ENCODE measurements around the gene BMP8B.
"Not testable (repeated sequence)": the region's sequence is repeated elsewhere in the genome, so short reads cannot be mapped to it uniquely, and the experiment has no call there.

Gene BMP8B, protein sequence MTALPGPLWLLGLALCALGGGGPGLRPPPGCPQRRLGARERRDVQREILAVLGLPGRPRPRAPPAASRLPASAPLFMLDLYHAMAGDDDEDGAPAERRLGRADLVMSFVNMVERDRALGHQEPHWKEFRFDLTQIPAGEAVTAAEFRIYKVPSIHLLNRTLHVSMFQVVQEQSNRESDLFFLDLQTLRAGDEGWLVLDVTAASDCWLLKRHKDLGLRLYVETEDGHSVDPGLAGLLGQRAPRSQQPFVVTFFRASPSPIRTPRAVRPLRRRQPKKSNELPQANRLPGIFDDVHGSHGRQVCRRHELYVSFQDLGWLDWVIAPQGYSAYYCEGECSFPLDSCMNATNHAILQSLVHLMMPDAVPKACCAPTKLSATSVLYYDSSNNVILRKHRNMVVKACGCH

DNA sequence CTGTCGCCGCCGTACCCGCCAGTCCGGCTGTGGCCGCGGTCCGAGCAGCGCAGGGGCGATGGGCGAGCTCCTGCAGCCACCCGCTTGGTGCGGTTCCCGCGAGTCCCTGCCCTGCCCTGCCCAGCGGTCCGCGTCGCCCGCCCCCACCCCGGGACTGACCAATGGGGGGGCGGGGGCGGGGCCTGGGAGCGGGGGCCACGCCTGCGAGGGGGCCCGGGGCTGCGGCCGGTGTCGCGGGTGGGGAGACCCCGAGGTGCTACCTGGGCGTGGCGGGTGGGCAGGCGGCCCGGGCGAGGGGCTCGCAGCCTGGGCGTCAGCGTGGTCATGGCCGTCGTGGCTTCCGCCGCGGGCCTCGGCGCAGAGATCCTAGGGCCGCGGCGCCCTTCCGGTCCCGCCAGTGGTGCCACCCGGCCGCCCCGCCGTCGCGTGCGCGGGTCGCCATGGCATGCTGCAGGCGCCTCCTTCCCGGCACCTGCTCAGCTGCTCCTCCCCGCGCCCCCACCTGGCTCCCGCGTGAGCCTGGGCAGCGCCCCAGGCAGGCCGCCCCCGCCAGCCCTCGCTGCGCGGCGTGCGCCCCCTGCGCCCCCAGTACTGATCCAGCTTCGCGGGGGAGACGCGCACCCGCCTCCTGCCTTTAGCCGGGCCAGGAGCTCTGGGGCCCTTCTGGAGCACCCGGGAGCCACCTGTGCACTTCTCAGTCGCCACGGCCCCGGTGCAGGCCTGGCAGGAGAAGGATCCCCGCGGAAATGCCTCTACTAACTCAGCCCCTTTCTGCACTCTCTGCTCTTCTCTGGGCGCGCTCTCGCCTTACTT is at the start of gene BMP8B:
Gene BMP8B, minus strand, starts transcription at position 108 of the 813 bp plus-strand sequence. CDS start 380 bp downstream, outside the sequence.
- DNase-seq: peak; percentile 99

DNA sequence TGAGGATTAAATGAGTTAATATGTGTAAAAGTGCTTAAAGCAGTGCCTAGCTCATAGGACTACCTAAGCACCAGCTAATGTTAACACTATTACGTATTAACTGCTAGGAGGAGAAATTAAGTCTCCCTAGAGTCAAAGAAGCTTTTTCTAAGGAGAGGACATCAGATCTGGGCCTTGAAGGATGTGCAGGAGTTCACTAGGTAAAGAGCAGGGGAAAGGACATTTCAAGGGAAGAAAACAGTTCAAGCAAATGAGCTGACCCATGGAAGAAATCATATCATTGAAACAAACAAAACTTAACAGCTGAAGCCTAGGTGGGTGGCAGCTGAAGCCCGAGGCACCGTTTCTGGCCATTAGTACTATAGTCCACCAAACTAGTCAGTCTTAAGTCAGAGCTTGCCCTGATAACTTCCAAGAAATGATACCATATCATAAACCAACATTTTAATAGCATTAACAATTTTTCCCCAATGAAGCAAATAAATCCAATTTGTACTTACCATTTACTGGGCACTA is 48.0 kb upstream of the BMP8B start:
- no peak for DNase-seq

DNA sequence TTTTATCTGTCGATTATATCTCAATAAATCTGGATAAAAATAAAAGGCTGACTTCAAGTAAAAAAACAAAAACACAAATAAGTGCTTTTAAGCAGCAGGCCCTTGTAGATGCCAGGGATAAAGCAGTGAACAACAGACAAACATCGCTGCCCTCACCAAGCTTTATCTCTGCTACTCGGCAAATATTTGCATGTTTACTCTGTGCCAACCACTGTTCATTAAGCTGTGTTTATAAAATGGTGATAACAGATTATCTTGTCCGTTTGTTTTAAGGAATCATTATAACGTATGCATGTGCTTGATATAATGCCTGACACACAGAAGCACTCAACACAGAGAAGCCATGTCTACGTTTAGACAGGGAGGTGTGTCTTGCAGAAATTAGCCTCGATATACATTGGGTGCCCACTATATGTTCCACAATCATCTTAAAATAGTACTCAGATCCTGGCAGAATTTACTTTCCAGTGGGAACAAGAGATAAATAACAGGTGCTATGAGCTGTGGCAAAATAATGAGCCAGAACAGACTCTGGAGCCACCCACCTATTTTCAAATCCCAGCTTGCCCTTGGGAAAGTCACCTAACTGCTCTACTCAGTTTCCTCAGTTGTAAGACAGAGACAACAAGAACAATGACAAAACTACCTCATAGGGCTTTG is 47.4 kb upstream of the BMP8B start:
- no peak for DNase-seq

DNA sequence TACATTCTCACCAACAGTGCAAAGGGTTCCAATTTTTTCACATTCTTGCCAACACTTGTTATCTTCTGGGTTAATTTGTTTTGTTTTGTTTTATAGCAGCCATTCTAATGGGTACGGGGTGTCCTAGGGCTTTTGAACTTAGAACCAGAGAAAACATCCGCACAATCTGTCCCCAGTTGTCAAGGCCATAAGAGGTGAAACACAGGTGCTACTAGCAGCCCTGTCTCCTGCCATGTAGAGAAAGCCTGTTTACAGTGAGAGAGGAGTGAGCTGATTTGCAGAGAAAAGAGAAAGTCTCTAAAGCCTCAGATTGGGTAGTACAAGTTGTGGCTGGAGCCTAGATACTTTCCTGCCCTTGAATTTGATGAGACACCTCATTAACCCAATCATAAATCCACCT is 46.4 kb upstream of the BMP8B start:
- no peak for DNase-seq

DNA sequence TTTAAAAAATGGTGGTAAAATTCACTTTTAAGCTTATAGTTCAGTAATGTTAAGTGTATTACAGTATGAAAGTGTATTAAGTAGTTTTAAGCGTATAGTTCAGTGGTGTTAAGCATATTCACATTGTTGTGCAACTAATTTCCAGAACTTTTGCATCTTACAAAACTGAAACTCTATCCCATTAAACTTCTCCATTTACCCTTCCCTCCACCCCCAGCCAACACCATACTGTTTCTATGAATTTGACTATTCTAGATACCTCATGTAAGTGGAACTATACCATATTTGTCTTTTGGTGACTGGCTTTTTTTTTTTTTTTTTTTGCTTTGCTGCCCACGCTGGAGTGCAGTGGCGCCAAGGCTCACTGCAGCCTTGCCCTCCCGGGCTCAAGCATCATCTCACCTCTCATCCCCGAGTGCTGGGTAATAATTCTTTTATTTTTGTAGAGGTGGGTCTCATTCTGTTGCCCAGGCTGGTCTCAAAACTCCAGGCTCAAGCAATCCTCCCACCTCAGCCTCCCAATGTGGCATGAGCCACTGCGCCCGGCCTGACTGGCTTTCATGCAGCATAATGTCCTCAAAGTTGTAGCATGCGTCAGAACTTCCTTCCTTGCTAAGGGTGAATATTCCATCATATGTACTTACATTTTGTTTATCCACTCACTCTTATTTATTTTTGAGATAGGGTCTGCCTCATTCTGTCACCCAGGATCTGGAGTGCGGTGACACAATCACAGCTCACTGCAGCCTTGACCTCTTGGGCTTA is 45.1 kb upstream of the BMP8B start:
- no peak for DNase-seq

DNA sequence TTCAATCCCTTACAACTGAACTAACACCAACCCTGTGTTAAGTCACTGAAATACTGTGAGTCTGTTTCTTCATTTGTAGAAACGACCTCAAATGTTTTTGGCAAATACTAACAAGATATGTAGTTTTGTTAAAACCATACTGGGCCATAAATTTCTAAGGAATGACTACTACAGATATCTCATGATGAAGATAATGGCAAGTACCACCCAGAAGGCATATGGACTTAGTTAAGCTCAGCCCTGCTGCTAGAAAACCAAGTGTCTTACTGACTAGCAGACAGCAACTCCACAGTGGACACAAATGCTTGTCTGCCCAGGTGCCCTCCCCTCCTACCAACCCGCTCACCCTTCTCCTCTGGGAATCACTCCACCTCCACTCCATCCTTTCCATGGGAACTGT is 44.5 kb upstream of the BMP8B start:
- DNase-seq: no peak

DNA sequence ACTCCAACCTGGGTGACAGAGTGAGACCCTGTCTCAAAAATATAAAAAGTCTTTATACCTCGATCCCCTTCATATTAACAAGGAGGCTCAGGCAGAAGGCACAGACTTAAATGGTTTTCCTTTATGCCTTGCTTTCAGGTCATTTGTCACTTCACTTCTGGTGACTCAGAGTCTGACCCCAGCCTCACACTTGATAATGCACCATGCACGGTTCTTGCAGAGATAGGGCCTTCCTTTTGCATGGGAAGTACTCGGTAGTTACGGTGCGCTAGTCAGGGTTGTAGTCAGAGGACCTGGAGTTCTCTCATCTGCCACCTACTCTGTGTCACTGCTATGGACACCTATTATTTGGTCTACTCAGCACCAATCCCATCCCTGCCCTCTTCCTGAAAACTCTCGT is 43.6 kb upstream of the BMP8B start:
- no peak for DNase-seq

DNA sequence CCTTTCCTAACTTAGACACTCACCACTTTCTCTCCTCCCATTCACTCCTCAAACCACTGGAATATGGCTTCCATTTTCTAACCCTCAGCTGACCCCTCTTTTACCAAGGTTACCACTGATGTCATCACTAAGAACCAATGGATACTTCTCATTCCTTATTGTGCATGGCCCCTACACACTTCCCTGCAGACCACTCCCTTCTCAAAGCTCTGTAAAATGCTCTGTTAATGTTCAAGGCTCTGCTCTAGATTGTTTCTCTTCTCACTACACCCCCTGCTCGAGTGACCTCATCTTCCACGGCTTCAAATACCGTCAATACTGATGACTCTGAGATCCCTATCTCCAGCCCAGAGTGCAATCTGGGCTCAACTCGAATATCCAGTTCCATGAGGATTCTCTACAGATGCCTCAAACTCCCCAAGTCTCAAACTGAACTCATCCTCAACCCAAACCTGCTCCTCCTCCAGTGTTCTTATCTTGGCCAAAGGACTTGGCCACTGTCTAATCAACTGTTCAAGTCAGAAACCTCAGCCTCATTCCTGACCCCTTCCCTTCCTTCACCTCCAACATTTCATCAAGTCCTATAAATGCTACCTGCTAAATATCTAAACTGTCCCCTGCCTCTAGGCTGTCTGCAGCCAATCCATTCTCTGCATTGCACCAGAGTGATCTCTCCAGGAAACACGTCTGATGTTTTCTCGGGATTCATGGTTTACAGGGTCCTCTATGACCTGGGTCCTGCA is 41.3 kb upstream of the BMP8B start:
- DNase-seq: no peak

DNA sequence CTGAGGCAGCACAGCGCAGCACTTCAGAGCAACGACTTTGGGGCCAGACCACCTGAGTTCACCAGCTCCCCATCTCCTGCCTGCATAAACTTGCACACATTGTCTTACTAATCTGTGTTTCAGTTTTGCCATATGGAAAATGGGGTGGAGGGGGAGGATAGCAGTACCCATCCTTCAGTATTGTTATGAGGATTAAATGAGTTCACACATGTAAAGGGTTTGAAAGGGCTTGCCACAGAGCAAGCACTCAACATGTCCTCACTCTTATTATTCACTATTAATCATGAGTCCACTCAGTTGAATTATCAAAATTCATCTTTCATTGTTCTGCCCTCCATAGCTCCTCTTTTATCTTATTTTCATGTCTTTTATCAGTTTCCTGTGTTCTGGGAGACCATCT is 40.1 kb upstream of the BMP8B start:
- DNase-seq: no peak

DNA sequence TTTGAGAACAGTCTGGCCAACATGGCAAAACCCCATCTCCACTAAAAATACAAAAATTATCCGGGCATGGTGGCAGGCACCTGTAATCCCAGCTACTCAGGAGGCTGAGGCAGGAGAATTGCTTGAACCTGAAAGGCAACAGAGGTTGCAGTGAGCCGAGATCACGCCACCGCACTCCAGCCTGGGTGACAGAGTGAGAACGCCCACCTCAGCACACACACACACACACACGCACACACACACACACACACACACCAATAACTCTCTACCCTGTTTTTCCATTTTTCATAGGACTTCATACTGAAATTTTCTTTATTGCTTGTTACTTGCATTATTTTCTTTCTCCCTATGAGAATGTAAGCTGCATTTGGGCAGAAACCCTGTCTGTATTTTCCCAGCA is 39.6 kb upstream of the BMP8B start:
- not testable (repeated sequence) for DNase-seq

DNA sequence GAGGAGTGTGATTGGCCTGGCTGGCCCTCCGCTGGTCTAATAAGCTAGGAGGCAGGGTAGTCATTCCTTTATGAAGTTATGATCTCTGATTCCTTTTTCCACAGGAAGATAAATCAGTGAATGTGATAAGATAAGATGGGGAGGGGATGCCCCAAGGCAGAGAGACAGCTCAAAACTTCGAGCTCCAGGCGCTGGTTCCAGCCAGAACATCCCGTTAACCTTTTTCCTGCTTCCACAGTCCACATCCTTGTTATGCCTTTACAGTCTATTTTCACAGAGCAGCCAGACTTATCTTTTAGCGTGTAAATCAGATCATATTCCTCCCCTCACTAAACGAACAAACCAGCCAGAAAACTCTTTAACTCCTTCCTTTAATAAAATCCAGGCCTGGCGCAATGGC is 38.5 kb upstream of the BMP8B start:
- DNase-seq: no peak

DNA sequence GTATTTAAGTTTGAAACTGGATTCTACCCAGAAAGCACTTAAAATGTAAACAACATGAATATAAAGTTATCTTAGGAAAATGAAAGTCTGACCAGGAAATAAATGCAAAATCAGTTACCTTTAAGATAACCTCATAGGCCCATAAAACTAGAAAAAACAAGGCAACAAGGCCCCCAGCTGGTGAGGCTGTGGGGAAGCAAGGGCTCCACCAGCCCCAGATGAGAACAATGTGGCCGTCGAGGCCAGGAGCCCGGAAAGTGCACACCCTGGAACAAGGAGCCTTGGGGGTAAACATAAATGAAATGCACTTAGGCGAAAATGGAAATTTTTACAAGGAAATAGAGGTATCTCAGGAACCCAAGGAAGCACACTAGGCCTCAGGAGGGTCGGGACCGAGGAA is 37.9 kb upstream of the BMP8B start:
- DNase-seq: peak; percentile 100

DNA sequence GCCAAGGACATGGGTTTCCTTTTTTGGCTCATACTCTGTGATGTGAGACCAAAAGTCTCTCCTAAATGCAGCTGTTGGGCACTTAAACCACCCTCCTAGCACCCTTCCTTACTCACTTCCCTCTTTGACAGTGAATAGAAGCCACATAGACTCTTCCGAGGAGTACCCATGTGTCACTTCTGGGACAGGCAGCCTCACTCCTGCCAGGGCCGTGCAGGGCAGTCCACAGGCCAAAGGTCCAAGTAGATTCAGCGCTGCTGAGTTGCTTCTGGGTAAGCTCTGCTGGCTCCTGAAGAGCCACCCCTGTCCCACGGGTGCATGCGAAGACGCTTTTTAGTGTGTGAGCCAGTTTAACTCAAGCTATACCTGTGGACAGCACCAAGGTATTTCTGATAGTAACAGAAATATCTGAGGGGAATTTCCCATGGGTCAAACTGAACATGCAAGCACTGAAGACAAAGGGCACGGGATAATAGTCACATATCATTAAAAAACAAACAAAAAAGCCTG is 36.8 kb upstream of the BMP8B start:
- no peak for DNase-seq

DNA sequence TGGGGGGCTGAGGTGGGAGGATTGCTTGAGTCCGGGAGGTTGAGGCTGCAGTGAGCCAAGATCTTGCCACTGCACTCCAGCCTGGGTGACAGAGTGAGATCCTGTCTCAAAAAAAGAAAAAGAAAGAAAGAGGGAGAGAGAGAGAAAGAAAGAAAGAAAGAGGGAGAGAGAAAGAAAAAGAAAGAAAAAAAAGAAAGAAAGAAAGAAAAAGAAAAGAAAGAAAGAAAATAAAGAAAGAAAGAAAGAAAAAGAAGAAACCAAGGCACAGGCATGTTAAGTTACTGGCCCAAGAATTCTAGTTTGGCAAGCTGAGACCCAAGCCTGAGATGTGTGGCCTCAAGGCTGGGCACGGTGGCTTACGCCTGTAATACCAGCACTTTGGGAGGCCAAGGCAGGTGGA is 34.8 kb upstream of the BMP8B start:
- not testable (repeated sequence) for DNase-seq

DNA sequence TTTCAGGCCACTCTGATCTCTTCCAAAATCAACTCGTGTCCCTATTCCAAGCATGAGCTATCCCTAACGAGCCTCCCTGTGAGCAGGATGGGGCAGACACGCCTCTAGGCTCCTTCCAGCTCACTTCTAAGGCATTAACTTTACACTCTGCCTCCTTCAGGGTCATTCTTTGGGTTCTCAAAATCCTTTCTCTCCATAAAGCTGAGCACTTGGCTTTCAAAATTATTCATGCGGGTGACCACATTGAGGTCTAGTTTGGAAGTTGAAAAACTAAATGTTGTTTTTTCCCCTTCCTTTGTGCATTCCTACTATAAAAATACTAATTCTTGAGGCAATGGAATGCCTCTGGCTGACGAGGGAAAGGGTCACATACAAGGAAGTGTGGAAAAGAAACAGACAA is 33.5 kb upstream of the BMP8B start:
- no peak for DNase-seq

DNA sequence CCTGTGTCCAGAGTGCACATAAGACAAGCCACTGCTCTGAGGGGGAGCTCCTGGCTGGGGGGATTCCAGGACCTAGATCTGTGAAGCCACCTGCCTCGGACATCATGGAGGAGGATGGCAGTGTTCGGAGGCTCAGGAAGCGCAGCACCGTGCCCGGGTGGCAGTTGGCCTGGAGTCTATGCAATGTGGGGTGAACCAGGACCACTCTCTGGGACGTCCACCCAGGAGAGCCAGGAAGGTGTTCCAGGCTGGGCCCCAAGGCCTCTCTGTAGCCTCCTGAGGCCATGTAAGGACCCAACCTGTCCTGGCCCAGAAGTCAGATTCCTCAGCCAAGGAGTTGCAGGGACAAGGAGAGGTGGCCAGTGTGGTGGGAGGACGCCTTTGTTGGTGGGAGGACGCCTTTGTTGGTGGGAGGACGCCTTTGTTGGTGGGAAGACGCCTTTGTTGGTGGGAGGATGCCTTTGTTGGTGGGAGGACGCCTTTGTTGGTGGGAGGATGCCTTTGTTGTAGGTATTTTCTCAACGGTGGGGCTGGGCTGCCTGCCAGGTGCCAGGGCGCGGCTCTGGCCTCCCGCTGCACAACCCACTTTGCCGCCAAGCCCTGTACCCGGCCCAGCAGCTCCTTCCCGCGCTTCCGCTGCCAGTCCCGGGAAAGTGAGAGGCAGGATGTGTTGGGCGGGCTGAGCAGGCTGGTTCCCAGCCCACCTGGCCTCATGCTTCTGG is 30.6 kb upstream of the BMP8B start:
- no peak for DNase-seq

DNA sequence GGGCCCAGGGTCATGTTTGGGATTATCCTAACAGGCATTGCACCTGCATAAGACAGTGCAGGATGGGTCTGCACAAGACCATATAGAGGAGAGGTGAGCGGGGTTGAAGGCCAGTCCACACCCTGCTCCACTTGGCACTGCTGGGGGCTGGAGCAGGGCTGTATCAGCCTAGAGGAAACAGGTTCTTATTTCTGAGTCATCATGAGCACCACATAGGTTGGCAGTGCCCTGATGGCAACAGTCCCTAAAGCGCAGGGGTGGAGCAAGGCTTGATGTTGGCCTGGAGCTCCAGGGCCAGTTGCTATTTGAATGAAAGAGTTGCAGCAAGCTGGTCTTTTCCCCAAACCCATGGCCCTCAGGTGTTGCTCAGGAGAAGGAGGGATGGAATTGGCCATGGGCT is 29.8 kb upstream of the BMP8B start:
- DNase-seq: no peak

DNA sequence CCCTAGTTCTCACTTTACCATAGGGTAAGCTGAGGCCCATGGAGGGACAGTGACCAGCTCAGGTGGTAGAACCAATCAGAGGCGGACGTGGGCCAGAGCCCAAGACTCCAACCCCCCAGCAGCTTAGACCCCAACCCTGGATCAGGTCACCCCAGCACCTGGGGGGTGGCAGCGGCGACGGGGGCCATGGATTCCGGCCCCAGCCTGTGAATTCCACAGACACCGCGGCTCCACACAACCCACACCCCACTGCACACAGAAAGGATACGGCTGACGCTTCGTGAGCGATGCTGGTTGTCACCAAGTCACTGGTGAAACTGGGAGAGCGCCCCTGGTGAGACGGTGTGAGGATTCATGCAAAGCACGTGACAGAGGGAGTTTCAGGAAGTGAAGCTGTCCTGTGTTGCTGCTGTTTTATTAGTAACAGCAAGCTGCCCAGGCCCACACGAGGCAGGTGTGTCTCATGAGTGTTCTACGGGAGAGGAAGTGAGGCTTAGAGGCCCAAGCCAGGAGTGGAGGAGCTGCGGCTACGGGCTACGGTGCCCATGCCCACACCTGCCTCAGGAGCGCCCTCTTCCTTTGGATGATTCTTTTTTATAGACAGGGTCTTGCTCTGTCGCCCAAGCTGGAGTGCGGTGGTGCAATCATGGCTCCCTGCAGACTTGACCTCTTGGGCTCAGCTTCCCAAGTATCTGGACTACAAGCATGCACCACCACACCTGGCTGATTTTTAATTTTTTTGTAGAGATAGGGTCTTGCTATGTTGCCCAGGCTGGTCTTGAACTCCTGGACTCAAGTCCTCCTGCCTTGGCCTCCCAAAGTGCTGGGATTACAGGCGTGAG is 28.6 kb upstream of the BMP8B start:
- DNase-seq: not testable (repeated sequence)

DNA sequence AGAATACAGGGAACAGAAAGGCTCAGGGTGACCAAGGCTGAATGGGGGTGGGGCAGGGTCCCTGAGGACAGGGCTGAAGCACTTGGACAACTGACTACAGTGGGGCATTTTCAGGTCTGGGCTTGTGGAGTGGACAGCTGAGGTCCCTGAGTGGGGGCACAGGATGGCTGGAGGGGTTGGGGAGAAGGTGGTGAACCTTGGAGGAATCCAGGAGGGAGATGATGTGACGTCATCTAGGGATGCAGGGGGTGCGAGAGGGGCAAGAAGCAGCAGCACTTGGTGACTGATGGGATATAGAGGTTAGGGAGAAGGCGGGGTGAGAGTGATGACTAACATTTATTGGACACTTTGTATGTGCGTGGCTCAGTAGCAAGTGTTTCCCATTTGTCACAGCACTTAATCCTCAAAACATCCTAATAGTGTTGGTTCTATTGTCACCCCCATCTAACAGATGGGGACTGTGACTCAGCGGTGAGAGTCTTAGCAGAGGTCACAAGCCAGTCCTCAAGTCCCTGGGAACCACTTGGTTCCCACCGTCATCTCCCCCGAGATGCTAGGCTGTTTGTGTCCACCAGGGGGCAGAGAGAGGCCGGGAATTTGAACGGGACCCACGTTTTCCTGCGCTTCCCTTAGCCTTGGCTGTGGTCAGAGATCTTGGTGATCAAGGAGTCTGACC is 27.9 kb upstream of the BMP8B start:
- DNase-seq: peak; percentile 100

Data from NCI-H1694 (cell line).